ENCODE measurements around the gene CNPPD1.

Gene CNPPD1

DNA sequence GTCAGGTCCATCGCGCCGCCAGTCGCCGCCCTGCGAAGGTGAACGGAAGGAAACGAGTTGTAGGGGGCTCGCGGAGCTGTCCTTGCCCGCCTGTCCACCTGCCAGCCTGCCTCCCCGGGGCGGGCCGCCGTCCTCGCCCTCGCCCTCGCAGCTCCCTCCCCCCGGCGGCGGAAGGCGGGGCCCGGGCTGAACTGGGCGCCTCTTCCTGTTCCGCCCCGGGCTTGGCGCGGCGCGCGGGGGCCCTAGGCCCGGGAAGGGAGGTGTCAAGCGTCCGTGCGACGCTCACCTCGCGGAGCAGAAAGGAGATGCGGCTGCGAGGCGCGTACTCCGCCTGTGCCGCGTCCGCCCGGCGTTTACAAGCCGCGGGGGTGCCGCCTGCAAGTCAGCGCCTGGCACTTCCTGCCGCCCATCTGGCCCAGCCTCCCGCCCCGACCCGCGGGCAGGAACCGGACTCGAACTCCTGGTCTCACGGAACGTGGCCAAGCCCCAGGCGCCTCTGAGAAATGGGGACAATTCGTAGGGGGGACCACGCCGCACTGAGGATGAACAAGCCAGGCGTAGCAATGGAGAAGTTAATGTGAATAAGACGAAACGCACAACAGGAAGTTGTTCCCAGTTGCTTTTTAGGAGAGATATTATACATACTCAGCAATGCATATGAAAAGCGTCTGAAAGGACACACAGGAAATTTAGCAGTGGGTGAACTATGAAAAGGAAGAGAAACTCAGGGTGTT, at the start of gene CNPPD1:
Gene CNPPD1 (minus strand): TSS at position 108 of the 734 bp plus-strand sequence. CDS start 97 bp downstream, at position 11.
- DNase-seq (ENCODE audit: insufficient read length, low spot score) (peak; percentile 73), FAIRE-seq (peak; percentile 38)

DNA sequence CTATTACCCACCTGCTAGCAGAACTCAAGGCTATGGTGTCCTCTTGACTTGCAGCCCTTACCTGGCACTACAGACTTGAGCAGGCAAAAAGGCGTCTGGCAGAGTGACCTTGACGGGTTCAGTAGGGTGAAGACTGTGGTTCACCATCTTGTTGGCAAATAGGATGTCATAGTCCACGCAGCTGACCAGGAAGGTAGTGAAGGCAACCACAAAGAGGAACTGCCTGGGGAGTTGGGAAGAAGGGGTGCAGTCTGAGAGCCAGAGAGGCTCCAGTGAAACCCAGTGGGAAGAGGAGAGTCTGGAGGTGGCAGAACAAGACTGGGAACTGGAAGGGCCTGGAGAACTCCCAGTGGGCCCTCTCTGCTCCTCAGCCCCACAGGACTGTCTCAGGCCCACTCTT, 48.6 kb upstream of the CNPPD1 start:
- DNase-seq (ENCODE audit: insufficient read length, low spot score) (no peak), FAIRE-seq (no peak)

DNA sequence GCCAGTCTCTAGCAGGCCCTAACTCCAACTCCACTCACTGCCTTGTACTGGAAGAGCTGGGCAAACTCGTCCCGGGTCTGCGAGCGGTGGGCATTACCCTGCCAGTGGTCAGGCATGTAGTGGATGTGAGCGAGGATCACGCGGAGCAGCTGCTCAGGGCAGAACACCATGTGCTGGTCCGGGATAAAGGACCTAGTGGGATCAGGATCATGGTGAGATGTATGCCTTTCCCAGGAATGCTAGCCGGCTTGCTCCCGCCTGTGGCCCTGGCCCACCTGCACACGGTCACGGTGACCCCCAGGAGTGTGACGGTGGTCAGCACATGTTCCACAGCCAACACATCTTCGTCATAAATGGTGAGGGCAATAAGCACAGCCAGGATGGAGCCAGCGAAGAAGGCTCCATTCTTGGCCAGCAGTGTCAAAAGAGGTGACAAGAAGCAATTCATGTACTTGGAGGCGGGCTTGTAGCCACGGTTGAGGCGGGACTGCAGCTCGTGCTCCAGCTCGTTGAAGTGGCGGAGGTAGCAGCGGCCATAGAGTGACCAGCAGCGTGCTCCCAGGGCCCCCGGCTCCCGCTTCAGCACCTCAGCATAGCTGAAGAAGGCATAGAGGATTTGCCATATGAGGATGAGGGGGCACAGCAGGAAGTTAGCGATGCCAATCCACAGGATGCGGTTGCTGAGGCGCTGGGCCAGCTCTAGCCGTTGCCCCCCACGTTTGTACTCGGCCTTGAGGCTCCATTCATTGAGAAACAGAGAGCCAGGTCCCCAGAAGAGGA, 47.3 kb upstream of the CNPPD1 start:
- FAIRE-seq, result no peak
- DNase-seq (ENCODE audit: insufficient read length, low spot score), result no peak

DNA sequence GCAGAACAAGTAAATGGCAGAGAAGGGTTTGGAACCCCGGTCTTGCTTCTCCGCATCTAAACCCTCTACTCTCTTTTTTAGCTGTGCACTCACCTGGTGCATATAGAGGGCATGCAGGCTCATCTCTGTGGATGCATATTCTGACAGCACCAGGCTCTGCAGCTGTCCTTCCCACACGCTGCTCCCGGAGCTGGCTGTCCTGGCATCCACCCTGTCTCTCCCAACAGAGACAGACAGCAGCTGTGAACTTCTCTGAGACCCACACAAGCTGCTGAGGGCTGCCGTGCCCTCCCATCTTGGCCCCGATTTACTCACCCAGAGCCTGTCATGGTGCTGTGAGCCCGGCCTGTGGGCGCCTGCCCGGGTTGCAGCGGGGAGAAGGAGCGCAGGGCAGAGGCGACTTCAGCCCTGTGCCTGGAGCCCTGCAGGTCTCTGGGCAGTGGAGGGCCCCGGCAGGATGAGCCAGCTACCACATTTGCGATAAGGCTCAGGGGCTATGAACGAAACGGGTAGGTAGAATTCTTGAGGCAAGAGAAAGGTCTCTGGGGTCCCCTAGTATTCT, 45.3 kb upstream of the CNPPD1 start:
- FAIRE-seq (no peak), DNase-seq (ENCODE audit: insufficient read length, low spot score) (no peak)

DNA sequence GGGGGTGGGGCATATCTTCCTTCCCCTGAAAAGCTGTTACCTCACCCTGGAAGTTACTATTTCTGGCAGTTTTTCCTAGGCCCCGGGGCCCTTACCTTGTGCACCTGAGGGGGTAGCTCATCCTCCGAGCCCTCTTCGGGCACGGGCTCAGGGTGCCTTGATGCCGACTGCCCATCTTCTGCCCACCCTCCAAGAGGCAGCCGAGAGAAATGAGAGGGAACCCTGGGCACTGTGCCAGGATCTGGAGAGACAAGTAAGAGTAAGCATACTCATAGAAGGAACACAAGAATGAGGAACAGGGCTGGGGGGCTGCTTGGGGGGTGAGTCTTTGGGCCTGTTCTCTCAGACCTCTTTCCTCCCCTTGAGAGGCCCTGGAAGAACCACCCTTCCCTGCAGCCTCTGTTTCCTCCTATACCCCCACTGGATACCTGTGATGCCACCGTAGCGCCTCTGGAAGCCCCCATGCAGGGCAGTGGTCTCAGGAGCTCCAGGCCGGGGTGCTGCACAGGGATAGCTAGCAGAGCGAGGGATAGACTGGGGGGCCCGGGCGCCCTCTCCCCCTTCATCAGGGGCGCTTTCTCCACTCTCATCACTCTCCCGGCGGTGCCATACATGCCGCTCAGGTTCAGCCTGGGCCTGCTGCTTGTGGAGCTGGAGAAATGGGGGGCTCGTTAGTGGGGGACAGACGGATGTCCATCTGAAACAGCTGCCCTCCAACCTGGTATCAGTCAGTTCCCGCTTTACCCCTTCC, 44.1 kb upstream of the CNPPD1 start:
- DNase-seq (ENCODE audit: insufficient read length, low spot score) (no peak), FAIRE-seq (no peak)

DNA sequence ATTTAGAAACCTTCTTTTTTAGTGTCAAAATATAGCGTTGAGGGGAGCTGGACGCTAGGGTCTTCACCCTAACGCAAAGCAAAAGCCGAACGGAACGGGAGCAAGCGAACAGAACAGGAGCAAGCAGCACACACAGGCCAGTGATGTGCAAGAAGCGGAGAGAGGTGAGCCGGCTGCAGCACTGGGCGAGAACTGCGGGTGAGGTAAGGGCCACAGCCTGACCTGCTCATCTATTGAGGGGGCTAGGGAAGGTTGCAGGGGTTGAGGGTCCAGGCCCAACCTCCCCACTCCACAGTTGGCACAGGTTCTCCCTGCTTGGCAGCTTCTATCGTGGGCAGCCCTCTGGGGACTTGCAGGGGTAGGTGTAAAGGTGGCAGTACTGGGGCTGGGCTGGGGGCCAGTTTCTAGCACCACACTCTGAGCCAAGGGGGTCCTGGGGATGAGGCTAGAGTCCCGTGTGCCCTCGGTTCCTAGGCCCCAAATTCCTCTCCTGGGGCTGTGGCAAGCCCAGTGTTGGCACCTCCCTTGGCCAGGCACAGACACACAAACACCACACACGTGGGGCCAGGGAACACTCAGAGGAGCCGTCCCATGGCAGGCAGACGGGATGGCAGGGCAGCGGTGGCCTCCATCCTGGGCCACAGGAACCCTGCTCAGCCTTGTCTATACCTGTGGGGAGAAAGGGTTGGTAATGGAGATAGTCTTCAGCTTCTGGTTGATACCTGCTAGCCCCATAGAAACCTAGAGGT, 43.2 kb upstream of the CNPPD1 start:
- DNase-seq (ENCODE audit: insufficient read length, low spot score) (no peak), FAIRE-seq (no peak)

DNA sequence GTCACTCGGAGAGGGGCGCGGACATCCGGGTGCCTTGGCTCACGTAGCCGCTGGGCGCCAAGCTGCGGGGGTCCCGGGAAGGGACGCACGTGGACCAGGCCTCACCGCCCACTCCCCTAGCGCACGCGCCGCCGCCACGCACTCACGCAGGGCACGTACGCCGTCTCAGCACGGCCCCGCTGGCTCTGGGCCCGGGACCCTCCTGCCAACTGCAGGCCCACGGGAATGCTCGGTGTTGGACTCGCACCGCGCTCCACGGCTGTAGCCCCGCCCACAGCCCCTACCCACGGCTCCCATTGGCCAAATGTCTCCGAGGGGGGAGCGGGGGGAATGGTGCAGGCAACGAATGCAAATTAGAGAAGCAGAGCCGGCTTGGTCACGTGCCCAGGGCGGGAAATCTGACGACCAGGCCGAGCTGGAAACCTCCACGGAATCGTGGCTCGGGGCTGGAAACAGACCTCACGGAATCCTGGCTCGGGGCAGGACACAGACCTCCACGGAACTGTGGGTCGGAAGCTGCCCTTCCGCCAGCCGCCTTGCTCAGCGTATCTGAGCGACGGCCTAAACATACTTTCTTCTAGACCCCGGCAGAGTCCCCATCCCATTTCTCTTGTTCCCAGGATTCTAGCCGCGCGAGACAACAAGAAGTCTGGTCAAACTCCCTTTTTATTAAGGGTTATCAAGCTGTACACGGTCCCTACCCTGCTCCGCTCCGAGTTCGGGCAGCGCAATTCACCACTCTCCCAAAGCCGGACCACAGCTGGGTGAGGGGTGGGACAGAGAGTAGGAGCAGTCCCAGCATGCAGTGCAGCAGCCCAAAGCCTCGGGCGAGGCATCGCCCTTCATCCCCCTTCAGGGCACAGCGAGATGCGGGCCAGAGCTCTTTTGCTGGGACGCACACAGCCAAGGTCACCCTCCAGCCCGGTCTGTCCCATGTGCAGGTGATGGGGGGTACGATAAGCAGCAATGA, 42.3 kb upstream of the CNPPD1 start, which contains the start of gene ABCB6:
Gene ABCB6 (minus strand): TSS at position 227 of the 970 bp plus-strand sequence. CDS start 285 bp downstream, outside the sequence.
- DNase-seq (ENCODE audit: insufficient read length, low spot score), result peak; percentile 29
- FAIRE-seq, result peak; percentile 48

DNA sequence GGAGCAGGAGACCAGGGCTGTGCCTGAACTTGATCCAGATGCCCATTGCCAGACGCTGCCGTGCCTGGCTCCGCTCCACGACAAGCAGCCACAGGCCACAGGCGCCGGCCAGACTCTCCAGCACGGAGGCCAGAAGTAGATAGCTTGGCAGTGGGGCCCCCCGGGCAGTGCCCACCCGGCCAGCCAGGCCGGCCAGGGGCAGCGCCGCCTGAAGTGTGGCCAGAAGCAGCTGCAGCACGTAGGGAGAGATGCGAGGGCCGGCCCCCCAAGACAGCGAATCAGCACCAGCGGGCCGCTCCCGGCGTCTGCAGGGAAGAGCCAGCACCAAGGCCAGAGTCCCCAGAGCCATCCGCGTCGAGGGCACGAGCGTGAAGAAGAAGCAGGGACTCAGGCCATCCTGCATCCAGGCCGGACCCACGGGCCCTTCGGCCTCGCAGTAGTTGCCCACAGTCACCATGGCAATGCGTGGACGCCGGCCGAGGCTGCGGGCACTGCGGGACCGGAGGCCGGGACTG, 41.5 kb upstream of the CNPPD1 start:
- DNase-seq (ENCODE audit: insufficient read length, low spot score) (peak; percentile 42), FAIRE-seq (no peak)

DNA sequence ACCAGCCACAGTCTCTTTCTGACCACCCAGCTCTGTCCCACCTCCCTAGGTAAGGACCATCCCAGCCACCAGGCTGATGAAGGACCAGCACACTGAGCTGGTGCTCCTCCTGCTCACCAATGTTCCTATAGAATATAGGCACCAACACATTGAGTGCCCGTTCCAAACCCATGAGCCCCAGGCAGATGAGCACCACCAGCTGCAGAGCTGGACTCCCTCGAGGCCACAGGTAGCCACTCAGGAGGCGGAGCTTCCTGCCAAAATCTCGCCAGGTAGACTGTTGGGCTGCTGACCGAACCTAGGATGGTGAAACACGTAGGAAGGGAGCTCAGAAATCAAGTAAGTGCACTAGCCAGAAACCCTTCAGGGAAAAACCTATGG, 39.8 kb upstream of the CNPPD1 start:
- DNase-seq (ENCODE audit: insufficient read length, low spot score) (no peak), FAIRE-seq (no peak)

DNA sequence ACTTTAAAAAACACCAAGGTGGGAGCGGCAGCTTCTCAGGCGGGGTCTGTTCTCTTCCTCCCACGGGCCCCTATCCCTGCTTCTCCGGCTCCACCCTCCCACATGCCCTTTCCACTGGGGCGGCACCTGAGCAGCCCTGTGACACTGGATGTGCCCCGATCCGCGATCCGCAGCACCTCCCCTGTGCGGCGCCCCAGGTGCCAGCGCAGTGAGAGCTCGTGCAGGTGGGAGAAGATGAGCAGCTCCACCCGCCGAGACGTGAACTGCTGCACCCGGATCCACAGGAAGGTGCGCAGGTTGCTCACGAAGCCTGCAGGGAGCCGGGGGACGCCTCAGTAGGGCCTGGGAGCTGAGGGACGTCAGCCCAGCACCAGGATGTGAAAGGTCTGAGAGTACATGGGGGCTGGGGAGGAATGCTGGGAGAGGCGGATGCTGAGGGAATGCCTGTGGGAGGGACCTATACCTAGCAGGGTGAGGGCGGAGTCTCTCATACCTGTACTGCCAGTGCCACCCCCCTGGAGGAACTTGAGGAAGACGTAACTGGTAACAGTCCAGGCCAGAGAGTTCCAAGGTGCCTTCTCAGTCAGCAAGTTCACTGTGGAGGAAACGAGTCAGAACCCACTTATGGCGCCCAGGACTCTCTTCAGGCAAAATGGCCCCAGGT, 39.3 kb upstream of the CNPPD1 start:
- FAIRE-seq (no peak), DNase-seq (ENCODE audit: insufficient read length, low spot score) (no peak)

DNA sequence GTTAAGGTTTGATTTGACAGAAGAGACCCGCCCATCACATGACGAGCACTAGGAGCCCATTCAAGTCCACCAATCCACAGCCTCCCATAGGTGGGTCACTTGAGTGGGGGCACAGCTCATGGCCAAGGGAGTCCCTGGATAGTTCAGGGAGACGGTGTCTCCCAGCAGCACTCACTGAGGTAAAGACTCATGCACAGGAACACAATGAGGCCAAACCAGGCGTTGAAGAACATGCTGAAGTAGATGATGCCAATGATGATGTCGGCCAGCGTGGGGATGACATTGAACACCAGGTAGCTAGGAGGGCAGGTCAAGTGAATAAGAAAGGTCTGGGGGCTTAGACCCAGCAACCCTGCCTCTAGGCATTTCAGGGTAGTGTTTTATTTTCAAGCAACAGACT, 38.1 kb upstream of the CNPPD1 start:
- FAIRE-seq (no peak), DNase-seq (ENCODE audit: insufficient read length, low spot score) (no peak)

DNA sequence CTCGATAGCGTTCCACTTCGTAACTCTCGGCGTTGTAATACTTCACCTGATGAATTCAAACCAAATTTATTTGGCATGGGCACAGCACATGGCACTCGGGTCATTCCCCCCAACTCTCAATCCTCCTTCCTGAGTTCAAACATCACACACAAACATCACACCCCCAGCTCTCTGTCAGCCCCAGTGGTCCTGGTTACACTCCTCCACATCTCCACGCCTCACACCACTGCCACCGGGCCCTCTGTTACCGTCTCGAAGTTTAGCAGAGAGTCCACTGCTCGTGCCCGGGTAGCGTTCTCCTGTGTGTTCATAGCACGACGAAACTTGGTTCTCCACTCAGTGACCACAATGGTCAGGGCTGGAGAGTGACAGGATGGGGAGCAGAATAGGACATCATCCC, 37.4 kb upstream of the CNPPD1 start:
- no peak for DNase-seq (ENCODE audit: insufficient read length, low spot score)

DNA sequence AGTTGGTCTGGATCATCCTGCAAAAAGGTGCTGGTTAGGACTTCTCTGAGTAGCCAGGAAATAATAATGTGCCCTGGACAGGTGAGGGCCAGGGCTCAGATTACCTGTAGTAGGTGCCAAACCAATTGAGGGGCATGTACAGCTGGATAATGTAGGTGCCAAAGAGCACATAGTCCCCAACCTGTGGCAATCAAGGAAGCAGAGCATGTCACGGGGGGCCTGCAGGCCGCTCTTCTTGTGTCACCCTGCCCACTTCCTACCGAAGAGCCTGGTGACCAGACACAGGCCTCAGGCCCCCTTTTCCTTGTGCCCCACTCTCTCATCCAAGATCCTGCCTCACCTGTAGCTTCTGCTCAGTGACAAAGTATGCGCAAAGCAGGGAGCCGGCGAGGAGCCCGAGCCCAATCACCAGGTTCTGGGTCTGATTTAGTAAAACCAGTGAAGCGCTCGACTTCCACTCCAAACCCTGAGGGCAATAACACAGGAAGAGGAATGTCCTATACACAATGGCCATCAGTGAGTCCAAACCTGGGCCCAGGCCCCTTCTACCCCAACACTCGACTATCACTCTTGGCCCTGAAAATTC, 36.9 kb upstream of the CNPPD1 start:
- FAIRE-seq, result no peak
- DNase-seq (ENCODE audit: insufficient read length, low spot score), result no peak

More for the DNA sequence above, 37.4 kb upstream of the CNPPD1 start:
- no peak for FAIRE-seq

DNA sequence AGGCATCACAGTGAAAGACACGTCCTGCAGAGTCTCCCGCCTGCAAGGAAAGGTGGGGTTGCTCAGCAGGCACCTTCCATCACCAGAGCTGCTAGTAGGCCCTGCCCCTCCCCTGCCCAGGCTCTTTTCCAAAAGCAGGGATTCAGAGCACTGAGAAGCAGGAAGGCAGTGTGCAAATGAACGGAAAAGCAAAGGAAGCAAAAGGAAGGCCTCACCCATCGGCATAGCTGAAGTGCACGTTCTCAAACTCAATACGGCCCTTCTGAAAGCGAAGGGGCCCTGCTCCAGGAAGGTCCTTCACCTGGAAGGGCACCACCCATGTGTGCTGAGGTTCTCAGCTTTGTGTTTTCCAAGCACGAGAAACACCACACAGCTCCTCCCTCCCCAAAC, 36.3 kb upstream of the CNPPD1 start:
- FAIRE-seq (no peak), DNase-seq (ENCODE audit: insufficient read length, low spot score) (no peak)

DNA sequence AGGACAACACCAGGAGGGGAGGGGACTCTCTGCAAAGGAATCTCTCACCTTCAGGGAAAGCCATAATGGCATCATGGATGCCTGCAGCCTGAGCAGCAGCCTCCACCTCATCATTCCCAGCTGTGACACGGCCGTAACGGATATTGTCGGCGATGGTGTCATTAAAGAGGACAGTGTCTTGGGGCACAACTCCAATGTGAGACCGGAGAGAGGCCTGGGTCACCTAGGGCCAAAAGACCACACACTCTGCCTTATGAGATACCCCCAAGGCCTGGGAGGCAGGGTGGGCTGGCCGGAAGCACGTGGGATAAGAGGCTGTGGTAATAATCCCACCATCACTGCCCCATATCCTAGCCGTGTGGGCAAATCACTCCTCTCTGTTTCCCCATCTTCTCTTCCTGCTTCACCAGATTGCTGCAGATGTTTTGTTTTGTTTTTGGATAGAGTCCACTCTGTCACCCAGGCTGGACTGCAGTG, 34.2 kb upstream of the CNPPD1 start:
- FAIRE-seq, result no peak
- DNase-seq (ENCODE audit: insufficient read length, low spot score), result no peak

DNA sequence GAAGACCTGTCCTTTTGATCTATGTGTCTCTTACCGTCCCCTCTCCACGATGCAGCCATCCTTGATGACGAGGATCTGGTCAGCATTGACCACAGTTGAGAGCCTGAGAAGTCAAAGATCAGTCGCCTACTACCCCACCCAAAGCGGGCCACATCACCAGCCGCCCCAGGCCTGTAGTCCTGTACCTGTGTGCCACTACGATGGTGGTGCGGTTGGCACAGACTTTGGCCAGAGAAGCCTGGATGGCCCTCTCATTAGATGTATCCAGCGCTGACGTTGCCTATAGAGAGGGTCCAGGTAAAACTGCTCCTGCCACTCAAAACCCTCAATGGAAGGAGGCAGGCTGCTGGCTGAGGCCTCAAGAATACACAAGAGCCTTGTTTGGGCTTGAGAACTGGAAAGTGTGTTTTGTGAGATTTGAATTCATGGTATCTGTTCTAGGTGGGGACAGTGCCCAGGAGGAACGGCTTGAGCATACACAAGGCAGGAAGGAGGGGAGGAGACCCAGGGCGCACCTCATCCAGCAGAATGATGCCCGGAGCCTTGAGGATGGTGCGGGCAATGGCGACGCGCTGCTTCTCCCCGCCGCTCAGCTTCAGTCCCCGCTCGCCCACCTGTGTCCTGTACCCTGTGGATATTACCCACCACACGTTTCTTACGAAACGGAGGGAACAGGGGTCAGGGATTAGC, 33.6 kb upstream of the CNPPD1 start:
- DNase-seq (ENCODE audit: insufficient read length, low spot score), result no peak
- no peak for FAIRE-seq
